ENCODE measurements around the gene NDUFB10.
A peak's percentile ranks its signal among the peaks of the same experiment; 100 is the strongest.

The NDUFB10 gene

GRCh38 chr16:1966460-1966859 lies 7.1 kb downstream of the NDUFB10 start, which contains the start of gene RNF151:
RNF151 (plus strand) TSS chr16:1966856; CDS start chr16:1966882, 26 bp downstream.
- TF ChIP-seq CTCF (IDR thresholded peaks at IDR 0.05; ENCODE audit: low read depth, low read length, poor library complexity, severe bottlenecking) (no peak), EZH2phosphoT487 (IDR thresholded peaks at IDR 0.05; ENCODE audit: borderline replicate concordance, low read length) (no peak)
- Histone ChIP-seq H3K27me3 (ENCODE audit: control insufficient read depth, low read length) (no peaks in the 10 kb centered on the region), H3K4me3 (ENCODE audit: low read length) (peak within 1 kb of the TSS; percentile 100), H4K20me1 (ENCODE audit: control insufficient read depth, insufficient read depth, low read depth, low read length) (peaks cover 10% of the 10 kb centered on the region), H3K36me3 (ENCODE audit: control insufficient read depth, low read length) (peaks cover 57% of the 10 kb centered on the region), H3F3A (ENCODE audit: control insufficient read depth, insufficient read depth) (peaks cover 35% of the 10 kb centered on the region), H3K4me1 (ENCODE audit: control insufficient read depth, low read length) (peaks cover 35% of the 10 kb centered on the region), H3K9me3 (ENCODE audit: control insufficient read depth, insufficient read depth, low read length) (no peaks in the 10 kb centered on the region), H3K4me2 (ENCODE audit: low read length) (peak within 1 kb of the TSS; percentile 94), H3K27ac (ENCODE audit: low read depth, low read length) (peak within 1 kb of the TSS; percentile 54; the same call in 1 of the 2 replicates), H3K79me2 (ENCODE audit: control insufficient read depth, low read length) (peaks cover 58% of the 10 kb centered on the region), H3K9me2 (replicated peaks; ENCODE audit: control insufficient read depth, low read length) (no peaks in the 10 kb centered on the region)

GRCh38 chr16:1968146-1968953 lies 9.0 kb downstream of the NDUFB10 start:
- Histone ChIP-seq H3K4me1 (ENCODE audit: control insufficient read depth, low read length) (peaks cover 30% of the 10 kb centered on the region), H4K20me1 (ENCODE audit: control insufficient read depth, insufficient read depth, low read depth, low read length) (peaks cover 7% of the 10 kb centered on the region), H3F3A (ENCODE audit: control insufficient read depth, insufficient read depth) (peaks cover 16% of the 10 kb centered on the region), H3K27ac (ENCODE audit: low read depth, low read length) (no peak overlapping the region), H3K79me2 (ENCODE audit: control insufficient read depth, low read length) (peaks cover 65% of the 10 kb centered on the region), H3K9me2 (replicated peaks; ENCODE audit: control insufficient read depth, low read length) (no peaks in the 10 kb centered on the region), H3K36me3 (ENCODE audit: control insufficient read depth, low read length) (peaks cover 44% of the 10 kb centered on the region), H3K4me3 (ENCODE audit: low read length) (no peak overlapping the region), H3K27me3 (ENCODE audit: control insufficient read depth, low read length) (no peaks in the 10 kb centered on the region), H3K4me2 (ENCODE audit: low read length) (no peak overlapping the region), H3K9me3 (ENCODE audit: control insufficient read depth, insufficient read depth, low read length) (no peaks in the 10 kb centered on the region)
- no peak for TF ChIP-seq CTCF (IDR thresholded peaks at IDR 0.05; ENCODE audit: low read depth, low read length, poor library complexity, severe bottlenecking)
- TF ChIP-seq EZH2phosphoT487 (IDR thresholded peaks at IDR 0.05; ENCODE audit: borderline replicate concordance, low read length): no peak

GRCh38 chr16:1971796-1972489 lies 12.6 kb downstream of the NDUFB10 start, which contains the start of gene TBL3:
TBL3 (plus strand) TSS chr16:1972053; CDS start chr16:1972165, 112 bp downstream.
- Histone ChIP-seq H3K79me2 (ENCODE audit: control insufficient read depth, low read length) (peaks cover 43% of the 10 kb centered on the region), H3K4me2 (ENCODE audit: low read length) (peak within 1 kb of the TSS; percentile 97), H3K9me3 (ENCODE audit: control insufficient read depth, insufficient read depth, low read length) (no peaks in the 10 kb centered on the region), H3K4me3 (ENCODE audit: low read length) (peak within 1 kb of the TSS; percentile 98), H3K27me3 (ENCODE audit: control insufficient read depth, low read length) (no peaks in the 10 kb centered on the region), H3F3A (ENCODE audit: control insufficient read depth, insufficient read depth) (peaks cover 5% of the 10 kb centered on the region), H3K27ac (ENCODE audit: low read depth, low read length) (peak within 1 kb of the TSS; percentile 78), H3K9me2 (replicated peaks; ENCODE audit: control insufficient read depth, low read length) (no peaks in the 10 kb centered on the region), H3K4me1 (ENCODE audit: control insufficient read depth, low read length) (peaks cover 26% of the 10 kb centered on the region), H3K36me3 (ENCODE audit: control insufficient read depth, low read length) (peaks cover 47% of the 10 kb centered on the region), H4K20me1 (ENCODE audit: control insufficient read depth, insufficient read depth, low read depth, low read length) (no peaks in the 10 kb centered on the region)
- no peak for TF ChIP-seq EZH2phosphoT487 (IDR thresholded peaks at IDR 0.05; ENCODE audit: borderline replicate concordance, low read length)
- no peak for TF ChIP-seq CTCF (IDR thresholded peaks at IDR 0.05; ENCODE audit: low read depth, low read length, poor library complexity, severe bottlenecking)
